ENCODE data around the gene DFFB.

DNA sequence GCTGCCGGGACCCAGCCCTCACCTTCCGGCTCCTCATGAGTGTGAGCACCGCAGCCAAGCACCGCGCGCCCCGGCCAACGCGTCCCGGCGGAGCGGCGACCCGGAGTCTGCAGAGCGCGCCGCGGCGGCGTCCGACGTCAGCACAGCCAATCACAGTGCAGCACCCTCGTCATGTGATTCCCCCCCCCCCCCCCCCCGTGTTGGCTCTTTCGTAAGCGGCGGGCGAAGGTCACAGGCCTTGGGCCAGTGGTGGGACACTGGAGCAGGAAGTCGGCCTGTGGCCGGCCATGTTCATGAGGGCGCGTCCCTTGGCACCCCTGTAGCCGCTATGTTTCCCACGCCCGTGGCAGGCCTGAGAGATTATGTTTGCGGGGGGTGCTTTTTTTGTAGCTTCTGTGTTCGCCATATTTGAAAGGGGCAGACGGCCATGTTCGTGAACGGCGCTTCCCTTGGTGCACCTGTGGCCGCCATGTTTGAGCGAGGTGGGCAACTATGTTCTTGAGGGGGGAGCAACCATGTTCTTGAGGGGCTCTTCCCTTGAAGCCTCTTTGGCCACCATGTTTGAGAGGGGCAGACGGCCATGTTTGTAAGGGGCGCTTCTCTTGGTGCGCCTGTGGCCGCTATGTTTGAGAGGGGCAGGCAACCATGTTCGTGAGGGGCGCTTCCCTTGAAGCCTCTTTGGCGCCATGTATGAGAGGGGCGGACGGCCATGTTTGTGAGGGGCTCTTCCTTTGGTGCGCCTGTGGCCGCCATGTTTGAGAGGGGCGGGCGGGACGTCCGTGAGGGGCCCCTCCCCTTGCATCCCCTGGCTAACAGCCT is 43.1 kb downstream of the DFFB start, which contains the start of gene C1orf174:
- TF ChIP-seq, protein P1, sequence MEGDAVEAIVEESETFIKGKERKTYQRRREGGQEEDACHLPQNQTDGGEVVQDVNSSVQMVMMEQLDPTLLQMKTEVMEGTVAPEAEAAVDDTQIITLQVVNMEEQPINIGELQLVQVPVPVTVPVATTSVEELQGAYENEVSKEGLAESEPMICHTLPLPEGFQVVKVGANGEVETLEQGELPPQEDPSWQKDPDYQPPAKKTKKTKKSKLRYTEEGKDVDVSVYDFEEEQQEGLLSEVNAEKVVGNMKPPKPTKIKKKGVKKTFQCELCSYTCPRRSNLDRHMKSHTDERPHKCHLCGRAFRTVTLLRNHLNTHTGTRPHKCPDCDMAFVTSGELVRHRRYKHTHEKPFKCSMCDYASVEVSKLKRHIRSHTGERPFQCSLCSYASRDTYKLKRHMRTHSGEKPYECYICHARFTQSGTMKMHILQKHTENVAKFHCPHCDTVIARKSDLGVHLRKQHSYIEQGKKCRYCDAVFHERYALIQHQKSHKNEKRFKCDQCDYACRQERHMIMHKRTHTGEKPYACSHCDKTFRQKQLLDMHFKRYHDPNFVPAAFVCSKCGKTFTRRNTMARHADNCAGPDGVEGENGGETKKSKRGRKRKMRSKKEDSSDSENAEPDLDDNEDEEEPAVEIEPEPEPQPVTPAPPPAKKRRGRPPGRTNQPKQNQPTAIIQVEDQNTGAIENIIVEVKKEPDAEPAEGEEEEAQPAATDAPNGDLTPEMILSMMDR (conservative IDR thresholded peaks at IDR 0.05): no peak
- peak; percentile 69; the same call in 1 of the 2 replicates for TF ChIP-seq ZFX (IDR thresholded peaks at IDR 0.05)

All from C4-2B (cell line).